ENCODE results near the gene FREM2. TPM values are rescaled to one million over a fixed set of nuclear protein-coding genes. Genes with fewer than 3 reads are reported as not detected.

The FREM2 gene
- polyA plus RNA-seq, 2 of the 4 experiments (the other 2 are of a cell fraction) = not detected

- H3K9me3 ChIP-seq = no peaks in the 10 kb centered on the region
- TF ChIP-seq ZSCAN20 (CRISPR knock-in tag; IDR thresholded peaks at IDR 0.05) (no peak), RAD21 (conservative IDR thresholded peaks at IDR 0.05 in 1 of 2, IDR thresholded peaks at IDR 0.05 in 1 of 2) (no peak), MYC (IDR thresholded peaks at IDR 0.05; ENCODE audit: borderline replicate concordance, low read length) (no peak)
- TF ChIP-seq, protein P1, sequence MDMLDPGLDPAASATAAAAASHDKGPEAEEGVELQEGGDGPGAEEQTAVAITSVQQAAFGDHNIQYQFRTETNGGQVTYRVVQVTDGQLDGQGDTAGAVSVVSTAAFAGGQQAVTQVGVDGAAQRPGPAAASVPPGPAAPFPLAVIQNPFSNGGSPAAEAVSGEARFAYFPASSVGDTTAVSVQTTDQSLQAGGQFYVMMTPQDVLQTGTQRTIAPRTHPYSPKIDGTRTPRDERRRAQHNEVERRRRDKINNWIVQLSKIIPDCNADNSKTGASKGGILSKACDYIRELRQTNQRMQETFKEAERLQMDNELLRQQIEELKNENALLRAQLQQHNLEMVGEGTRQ (IDR thresholded peaks at IDR 0.05) = no peak
- no peak overlapping the region for H3K27ac ChIP-seq
- CTCF ChIA-PET = no interaction called here
- no peak for DNase-seq (ENCODE audit: low read depth in 1 of 2, low spot score in 1 of 2)
- no peaks in the 10 kb centered on the region for H3K4me1 ChIP-seq
- POLR2A ChIA-PET = no interaction called here
- no peak for ATAC-seq
- no peak overlapping the region for H3K4me3 ChIP-seq
- 0% methylated on average over 1 of the region's 1 CpG for WGBS (ENCODE audit: missing lambda C conversion rate)
- no peak overlapping the region for H3K4me2 ChIP-seq
- FAIRE-seq = no peak
Measured at GRCh38 chr13:38703255-38703654, 16.4 kb downstream of the FREM2 start.

GRCh38 chr13:38705365-38705764 lies 18.5 kb downstream of the FREM2 start:
- H3K4me2 ChIP-seq = no peak overlapping the region
- H3K4me3 ChIP-seq = no peak overlapping the region
- POLR2A ChIA-PET = no interaction called here
- WGBS (ENCODE audit: missing lambda C conversion rate) = 54% methylated on average over 5 of the region's 5 CpGs
- CTCF ChIA-PET = no interaction called here
- H3K9me3 ChIP-seq = no peaks in the 10 kb centered on the region
- ATAC-seq = no peak
- TF ChIP-seq POLR2A (IDR thresholded peaks at IDR 0.05; ENCODE audit: low read length) (no peak), JUNB (IDR thresholded peaks at IDR 0.05) (no peak)
- DNase-seq (ENCODE audit: low read depth in 1 of 2, low spot score in 1 of 2) = no peak
- H3K27ac ChIP-seq = no peak overlapping the region
- no peak for FAIRE-seq
- no peaks in the 10 kb centered on the region for H3K4me1 ChIP-seq

- H3K9me3 ChIP-seq = no peaks in the 10 kb centered on the region
- no peak for ATAC-seq
- 15% methylated on average over 3 of the region's 3 CpGs for WGBS (ENCODE audit: missing lambda C conversion rate)
- POLR2A ChIA-PET = no interaction called here
- H3K4me1 ChIP-seq = no peaks in the 10 kb centered on the region
- CTCF ChIA-PET = no interaction called here
- no peak overlapping the region for H3K4me2 ChIP-seq
- FAIRE-seq = no peak
- no peak overlapping the region for H3K27ac ChIP-seq
- no peak overlapping the region for H3K4me3 ChIP-seq
- TF ChIP-seq CHD4 (IDR thresholded peaks at IDR 0.05; ENCODE audit: borderline replicate concordance) (no peak), RCOR1 (IDR thresholded peaks at IDR 0.05; ENCODE audit: low read depth, low read length) (no peak), ZC3H11A (IDR thresholded peaks at IDR 0.05) (no peak), GATA3 (IDR thresholded peaks at IDR 0.05; ENCODE audit: borderline replicate concordance) (no peak), SMC3 (IDR thresholded peaks at IDR 0.05) (no peak), POLR2A (IDR thresholded peaks at IDR 0.05; ENCODE audit: low read length) (no peak), TFCP2L1 (CRISPR knock-in tag; IDR thresholded peaks at IDR 0.05) (no peak), HOXA7 (CRISPR knock-in tag; IDR thresholded peaks at IDR 0.05) (no peak), MYC (IDR thresholded peaks at IDR 0.05; ENCODE audit: borderline replicate concordance, low read length) (no peak), HMGXB4 (CRISPR knock-in tag; IDR thresholded peaks at IDR 0.05; ENCODE audit: borderline replicate concordance) (no peak), NR3C1 (IDR thresholded peaks at IDR 0.05) (no peak), PHF8 (IDR thresholded peaks at IDR 0.05; ENCODE audit: borderline replicate concordance, low read depth) (no peak), SREBF2 (IDR thresholded peaks at IDR 0.05) (no peak), ZSCAN20 (CRISPR knock-in tag; IDR thresholded peaks at IDR 0.05) (no peak), RARB (CRISPR knock-in tag; IDR thresholded peaks at IDR 0.05) (no peak), FOSL2 (IDR thresholded peaks at IDR 0.05) (no peak), FOSL2 (CRISPR knock-in tag; IDR thresholded peaks at IDR 0.05) (no peak), CTCF (IDR thresholded peaks at IDR 0.05) (no peak)
- TF ChIP-seq, protein P2, sequence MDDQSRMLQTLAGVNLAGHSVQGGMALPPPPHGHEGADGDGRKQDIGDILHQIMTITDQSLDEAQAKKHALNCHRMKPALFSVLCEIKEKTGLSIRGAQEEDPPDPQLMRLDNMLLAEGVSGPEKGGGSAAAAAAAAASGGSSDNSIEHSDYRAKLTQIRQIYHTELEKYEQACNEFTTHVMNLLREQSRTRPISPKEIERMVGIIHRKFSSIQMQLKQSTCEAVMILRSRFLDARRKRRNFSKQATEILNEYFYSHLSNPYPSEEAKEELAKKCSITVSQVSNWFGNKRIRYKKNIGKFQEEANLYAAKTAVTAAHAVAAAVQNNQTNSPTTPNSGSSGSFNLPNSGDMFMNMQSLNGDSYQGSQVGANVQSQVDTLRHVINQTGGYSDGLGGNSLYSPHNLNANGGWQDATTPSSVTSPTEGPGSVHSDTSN (IDR thresholded peaks at IDR 0.05) = no peak
- TF ChIP-seq, protein P3, sequence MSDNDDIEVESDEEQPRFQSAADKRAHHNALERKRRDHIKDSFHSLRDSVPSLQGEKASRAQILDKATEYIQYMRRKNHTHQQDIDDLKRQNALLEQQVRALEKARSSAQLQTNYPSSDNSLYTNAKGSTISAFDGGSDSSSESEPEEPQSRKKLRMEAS (IDR thresholded peaks at IDR 0.05) = no peak
- DNase-seq (ENCODE audit: low read depth in 1 of 2, low spot score in 1 of 2) = no peak
Measured at GRCh38 chr13:38707460-38707859, 20.6 kb downstream of the FREM2 start.
